ENCODE results near the gene DNAJC5. TPM values are rescaled to one million over a fixed set of nuclear protein-coding genes. Genes with fewer than 3 reads are reported as not detected.
"Not testable (repeated sequence)": the region's sequence is repeated elsewhere in the genome, so short reads cannot be mapped to it uniquely, and the experiment has no call there.

The DNAJC5 gene
- total RNA-seq, 4 donors from 2014 or later = 18.5 to 26.4 (median 22.5) TPM

- Histone ChIP-seq H3K9me3 (no peaks in the 10 kb centered on the region), H3K4me1 (peaks cover 16 to 35% of the 10 kb centered on the region in 2 donors)
Observed at GRCh38 chr20:63958471-63958870, 63.5 kb downstream of the DNAJC5 start.

GRCh38 chr20:63958964-63959698 is 64.2 kb downstream of the DNAJC5 start:
- in situ Hi-C loops (cut with MboI; ENCODE audit: low sequenced_read_pairs in 4 of 4) = no loop called here
- DNase-seq = no peak
- peaks cover 0 to 37% of the 10 kb centered on the region in 2 donors for H3K36me3 ChIP-seq

More at GRCh38 chr20:63958471-63958870, 63.5 kb downstream of the DNAJC5 start:
- intact Hi-C loops (cut with DNase I; ENCODE audit: low total_unique reads) (loop anchor here (5.0 kb wide), 1 partner anchor 104 kb away; the partner anchor contains the start of gene TCEA2), in situ Hi-C loops (cut with MboI; ENCODE audit: low sequenced_read_pairs in 4 of 4) (no loop called here)
- ATAC-seq (no peak), DNase-seq (no peak)
- Histone ChIP-seq H3K27me3 (no peaks in the 10 kb centered on the region), H3K27ac (peak overlapping the region in 1 of 4 donors; percentile 84), H3K4me3 (no peak overlapping the region), H3K36me3 (peaks cover 0 to 30% of the 10 kb centered on the region in 2 donors)
- no peak for TF ChIP-seq CTCF (IDR thresholded peaks at IDR 0.05 in 4 of 5, conservative IDR thresholded peaks at IDR 0.05 in 1 of 5)
- no peak for TF ChIP-seq POLR2A (IDR thresholded peaks at IDR 0.05)

GRCh38 chr20:63959699-63960075 is 64.8 kb downstream of the DNAJC5 start:
- ATAC-seq (no peak), DNase-seq (no peak)
- no peak overlapping the region for H3K27ac ChIP-seq
- H3K27me3 ChIP-seq = no peaks in the 10 kb centered on the region
- H3K4me1 ChIP-seq = peaks cover 5 to 22% of the 10 kb centered on the region in 2 donors
- in situ Hi-C loops (cut with MboI; ENCODE audit: low sequenced_read_pairs in 4 of 4) = no loop called here
- H3K4me3 ChIP-seq = no peak overlapping the region
- intact Hi-C loops (cut with DNase I; ENCODE audit: low total_unique reads) = loop anchor here (5.0 kb wide), 1 partner anchor 103 kb away; the partner anchor contains the start of gene TCEA2
- H3K36me3 ChIP-seq = peaks cover 0 to 41% of the 10 kb centered on the region in 2 donors
- TF ChIP-seq POLR2A (IDR thresholded peaks at IDR 0.05) (no peak), CTCF (IDR thresholded peaks at IDR 0.05 in 4 of 5, conservative IDR thresholded peaks at IDR 0.05 in 1 of 5) (no peak)
- no peaks in the 10 kb centered on the region for H3K9me3 ChIP-seq

More at GRCh38 chr20:63958964-63959698, 64.2 kb downstream of the DNAJC5 start:
- Histone ChIP-seq H3K4me3 (no peak overlapping the region), H3K9me3 (no peaks in the 10 kb centered on the region), H3K27ac (no peak overlapping the region), H3K27me3 (no peaks in the 10 kb centered on the region), H3K4me1 (peaks cover 11 to 28% of the 10 kb centered on the region in 2 donors)
- intact Hi-C loops (cut with DNase I; ENCODE audit: low total_unique reads) = loop anchor here (5.0 kb wide), 1 partner anchor 103 kb away; the partner anchor contains the start of gene TCEA2
- no peak for TF ChIP-seq POLR2A (IDR thresholded peaks at IDR 0.05)
- TF ChIP-seq CTCF (IDR thresholded peaks at IDR 0.05 in 4 of 5, conservative IDR thresholded peaks at IDR 0.05 in 1 of 5) = no peak
- ATAC-seq = no peak

- H3K4me3 ChIP-seq; intact Hi-C loops (cut with DNase I; ENCODE audit: low total_unique reads); H3K9me3 ChIP-seq; ATAC-seq; DNase-seq; in situ Hi-C loops (cut with MboI; ENCODE audit: low sequenced_read_pairs in 4 of 4); H3K27ac ChIP-seq; H3K27me3 ChIP-seq: not testable (repeated sequence)
- peaks cover 0 to 41% of the 10 kb centered on the region in 2 donors for H3K36me3 ChIP-seq
- peaks cover 0 to 15% of the 10 kb centered on the region in 2 donors for H3K4me1 ChIP-seq
Observed at GRCh38 chr20:63960654-63961621, 66.0 kb downstream of the DNAJC5 start.
